ENCODE results near the gene ZNF597.
A peak's percentile ranks its signal among the peaks of the same experiment; 100 is the strongest.

The ZNF597 gene, protein sequence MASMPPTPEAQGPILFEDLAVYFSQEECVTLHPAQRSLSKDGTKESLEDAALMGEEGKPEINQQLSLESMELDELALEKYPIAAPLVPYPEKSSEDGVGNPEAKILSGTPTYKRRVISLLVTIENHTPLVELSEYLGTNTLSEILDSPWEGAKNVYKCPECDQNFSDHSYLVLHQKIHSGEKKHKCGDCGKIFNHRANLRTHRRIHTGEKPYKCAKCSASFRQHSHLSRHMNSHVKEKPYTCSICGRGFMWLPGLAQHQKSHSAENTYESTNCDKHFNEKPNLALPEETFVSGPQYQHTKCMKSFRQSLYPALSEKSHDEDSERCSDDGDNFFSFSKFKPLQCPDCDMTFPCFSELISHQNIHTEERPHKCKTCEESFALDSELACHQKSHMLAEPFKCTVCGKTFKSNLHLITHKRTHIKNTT

DNA sequence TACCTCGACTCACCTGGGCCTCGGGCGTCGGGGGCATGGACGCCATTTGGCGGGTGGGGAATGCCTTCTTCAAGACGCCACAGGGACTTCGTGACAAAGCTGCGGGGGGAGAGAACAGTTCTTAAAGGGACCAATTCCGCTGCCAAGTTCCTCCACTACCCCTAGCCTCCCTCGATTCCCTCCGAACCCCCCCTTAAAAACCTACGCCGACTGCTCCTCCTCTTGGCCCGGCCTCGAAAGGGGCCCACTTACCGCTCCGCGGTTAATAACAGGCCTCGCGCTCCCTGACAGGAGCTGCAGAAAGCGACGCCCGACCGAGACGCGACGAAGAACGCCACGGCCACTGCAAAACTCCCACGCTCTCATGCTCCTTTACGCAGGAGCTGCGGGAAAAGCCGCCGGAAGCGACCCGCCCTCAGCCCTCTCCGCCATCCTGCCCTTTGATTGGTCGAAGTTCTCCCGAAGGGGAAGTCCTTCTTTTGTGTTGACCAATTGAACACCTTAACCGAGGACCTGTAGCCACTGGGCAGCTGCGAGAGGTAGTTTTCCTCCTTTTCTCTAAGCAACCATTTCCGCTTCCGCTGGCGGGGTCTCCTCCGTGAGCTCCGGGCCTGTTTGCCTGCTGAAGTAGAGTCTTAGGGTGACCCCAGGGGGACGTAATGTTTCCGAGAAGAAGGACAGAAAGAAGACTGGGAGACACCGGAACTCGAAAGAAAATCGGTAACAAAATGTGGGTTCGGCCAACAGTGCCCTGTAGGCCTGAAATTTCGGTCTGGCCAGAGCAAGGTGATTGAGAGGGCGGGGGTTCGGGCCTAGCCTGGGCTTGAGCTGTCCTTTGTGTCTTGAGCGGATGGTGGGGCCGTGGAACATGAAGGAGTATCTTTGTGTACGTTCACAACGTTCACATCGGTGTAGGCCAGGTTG, at the start of gene ZNF597, which contains the start of gene NAA60:
TSS of gene ZNF597 (minus strand) at position 397 of the 924 bp plus-strand sequence. CDS start at position 46, 351 bp downstream.
TSS of gene NAA60 (plus strand) at position 573 of the 924 bp plus-strand sequence. CDS start 32,548 bp downstream, outside the sequence.
- H3K4me3 Mint-ChIP-seq = peak within 1 kb of the TSS; percentile 98
- H3K36me3 Mint-ChIP-seq = peaks cover 11% of the 10 kb centered on the region
- H3K27ac Mint-ChIP-seq = peak within 1 kb of the TSS; percentile 95
- H3K27me3 Mint-ChIP-seq = no peaks in the 10 kb centered on the region
- peaks cover 5% of the 10 kb centered on the region for H3K9me3 Mint-ChIP-seq (ENCODE audit: low read depth)
- peaks cover 44% of the 10 kb centered on the region for H3K4me1 Mint-ChIP-seq (ENCODE audit: low read depth)

DNA sequence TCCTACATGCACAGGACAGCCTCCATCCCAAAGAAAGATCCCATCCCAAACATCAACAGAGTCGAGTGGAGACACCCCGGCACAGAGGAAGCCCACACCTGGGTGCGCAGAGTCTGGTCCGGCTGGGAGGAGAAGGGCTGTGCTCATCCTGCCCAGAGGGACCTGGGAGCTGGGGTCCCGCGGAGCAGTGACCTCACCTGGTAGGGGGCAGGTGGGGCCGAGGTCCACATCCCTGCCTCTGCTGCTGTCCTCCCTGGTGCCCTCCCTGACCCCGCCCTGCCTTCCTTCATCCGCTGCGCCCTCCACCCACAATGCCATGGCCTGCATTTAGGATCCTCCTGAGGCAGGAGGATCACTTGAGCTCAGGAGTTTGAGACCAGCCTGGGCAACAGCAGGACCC, 49.1 kb upstream of the ZNF597 start:
- H3K4me1 Mint-ChIP-seq (ENCODE audit: low read depth) = peaks cover 4% of the 10 kb centered on the region
- no peak overlapping the region for H3K4me3 Mint-ChIP-seq
- H3K9me3 Mint-ChIP-seq (ENCODE audit: low read depth) = no peaks in the 10 kb centered on the region
- H3K36me3 Mint-ChIP-seq = no peaks in the 10 kb centered on the region
- no peak overlapping the region for H3K27ac Mint-ChIP-seq
- H3K27me3 Mint-ChIP-seq = no peaks in the 10 kb centered on the region

DNA sequence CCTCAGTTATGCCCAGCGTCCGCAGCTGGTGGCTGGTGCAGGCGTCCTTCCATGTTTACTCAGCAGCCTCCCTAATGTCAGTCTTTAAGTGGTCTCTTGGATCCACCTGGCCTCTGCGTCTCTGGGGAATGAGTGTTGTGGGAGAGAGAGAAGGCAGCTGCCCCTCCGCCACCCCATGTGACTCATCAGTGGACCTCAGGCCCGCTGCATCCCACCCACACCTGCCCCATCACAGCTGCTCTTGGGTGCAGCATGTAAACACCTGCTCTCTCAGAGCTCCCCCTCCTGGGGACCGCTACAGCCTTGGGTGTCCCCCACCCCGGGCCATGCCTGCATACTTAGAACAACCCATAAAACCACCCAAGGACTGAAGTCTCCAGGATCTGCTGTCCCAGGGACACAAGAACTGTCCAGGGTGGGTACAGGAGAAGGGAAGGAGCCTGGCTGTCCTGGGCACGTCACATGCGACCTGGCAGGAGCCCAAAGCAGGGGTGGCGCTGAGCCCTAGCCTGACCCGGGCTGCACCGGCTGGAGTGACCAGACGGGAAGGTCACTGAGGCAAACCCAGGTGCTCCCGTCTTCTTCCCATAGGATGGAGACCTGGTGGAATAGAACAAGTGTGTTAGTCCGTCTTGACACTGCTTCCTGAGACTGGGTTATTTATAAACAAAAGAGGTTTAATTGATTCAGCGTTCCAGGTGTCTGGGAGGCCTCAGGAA, 47.8 kb upstream of the ZNF597 start:
- Mint-ChIP-seq H3K36me3 (no peaks in the 10 kb centered on the region), H3K9me3 (ENCODE audit: low read depth) (no peaks in the 10 kb centered on the region), H3K4me3 (no peak overlapping the region), H3K27me3 (no peaks in the 10 kb centered on the region), H3K4me1 (ENCODE audit: low read depth) (peaks cover 4% of the 10 kb centered on the region), H3K27ac (no peak overlapping the region)

DNA sequence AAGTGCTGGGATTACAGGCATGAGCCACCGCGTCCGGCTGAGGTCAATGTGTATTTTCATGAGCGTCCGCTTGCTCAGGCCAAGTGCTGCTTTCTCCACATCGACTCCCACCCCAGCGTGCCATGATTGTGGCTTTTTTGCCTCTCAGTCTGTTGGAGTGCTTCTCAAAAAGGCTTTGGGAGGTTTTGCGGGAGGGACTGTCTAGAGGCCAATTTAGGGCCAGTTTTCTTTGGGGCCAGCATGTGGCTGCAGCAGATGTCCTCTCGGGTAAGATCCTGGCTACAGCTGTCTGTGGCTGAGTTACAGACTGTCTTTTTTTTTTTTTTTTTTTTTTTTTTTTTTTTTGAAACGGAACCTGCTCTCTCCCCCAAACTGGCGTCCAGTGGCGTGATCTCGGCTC, 45.5 kb upstream of the ZNF597 start:
- Mint-ChIP-seq H3K9me3 (ENCODE audit: low read depth) (no peaks in the 10 kb centered on the region), H3K27ac (no peak overlapping the region), H3K4me3 (no peak overlapping the region), H3K4me1 (ENCODE audit: low read depth) (peaks cover 4% of the 10 kb centered on the region), H3K27me3 (no peaks in the 10 kb centered on the region), H3K36me3 (no peaks in the 10 kb centered on the region)

DNA sequence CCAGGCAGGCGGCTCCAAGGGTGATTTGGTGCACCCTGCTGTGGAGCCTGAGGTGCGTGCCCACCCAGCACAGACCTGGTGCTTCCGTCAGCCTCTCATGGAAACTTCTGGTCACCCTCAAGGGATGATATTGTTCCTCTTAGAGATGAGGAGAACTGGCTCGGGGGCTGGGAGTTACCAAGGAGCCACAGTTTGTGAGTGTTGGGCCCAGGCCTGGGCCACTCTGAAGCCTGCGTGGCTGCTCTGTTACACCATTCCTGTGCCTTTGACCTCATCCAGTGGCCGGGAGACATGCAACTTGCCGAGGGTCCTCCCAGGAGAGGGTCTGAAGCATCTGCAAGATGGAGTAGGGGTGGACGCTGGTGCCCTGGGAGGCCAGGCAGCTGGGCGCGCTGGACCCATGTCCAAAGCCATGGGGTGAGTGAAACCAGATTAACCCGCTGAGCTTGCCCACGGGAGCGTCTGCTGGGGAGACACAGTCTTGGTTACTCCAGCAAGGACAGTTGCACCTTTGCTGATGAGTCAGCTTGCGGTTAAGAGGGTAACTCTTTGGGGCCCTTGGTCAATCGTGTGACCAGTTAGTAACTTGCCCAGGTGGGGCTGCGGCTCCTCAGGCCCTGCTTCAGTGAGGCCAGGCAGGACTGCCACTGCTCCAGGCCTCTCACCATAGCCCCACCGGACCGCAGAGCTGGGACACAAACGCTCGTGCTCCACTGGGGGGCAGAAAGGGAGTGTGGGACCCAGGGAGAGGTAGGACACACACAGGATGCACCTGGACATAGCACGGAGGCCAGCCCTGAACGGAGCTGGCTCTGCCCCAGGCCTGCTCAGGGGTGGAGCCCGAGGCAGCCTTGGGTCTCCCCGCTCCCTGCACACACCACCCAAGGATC, 44.5 kb upstream of the ZNF597 start:
- Mint-ChIP-seq H3K9me3 (ENCODE audit: low read depth) (no peaks in the 10 kb centered on the region), H3K4me1 (ENCODE audit: low read depth) (peaks cover 4% of the 10 kb centered on the region), H3K4me3 (no peak overlapping the region), H3K36me3 (peaks cover under 1% of the 10 kb centered on the region), H3K27me3 (no peaks in the 10 kb centered on the region), H3K27ac (no peak overlapping the region)

DNA sequence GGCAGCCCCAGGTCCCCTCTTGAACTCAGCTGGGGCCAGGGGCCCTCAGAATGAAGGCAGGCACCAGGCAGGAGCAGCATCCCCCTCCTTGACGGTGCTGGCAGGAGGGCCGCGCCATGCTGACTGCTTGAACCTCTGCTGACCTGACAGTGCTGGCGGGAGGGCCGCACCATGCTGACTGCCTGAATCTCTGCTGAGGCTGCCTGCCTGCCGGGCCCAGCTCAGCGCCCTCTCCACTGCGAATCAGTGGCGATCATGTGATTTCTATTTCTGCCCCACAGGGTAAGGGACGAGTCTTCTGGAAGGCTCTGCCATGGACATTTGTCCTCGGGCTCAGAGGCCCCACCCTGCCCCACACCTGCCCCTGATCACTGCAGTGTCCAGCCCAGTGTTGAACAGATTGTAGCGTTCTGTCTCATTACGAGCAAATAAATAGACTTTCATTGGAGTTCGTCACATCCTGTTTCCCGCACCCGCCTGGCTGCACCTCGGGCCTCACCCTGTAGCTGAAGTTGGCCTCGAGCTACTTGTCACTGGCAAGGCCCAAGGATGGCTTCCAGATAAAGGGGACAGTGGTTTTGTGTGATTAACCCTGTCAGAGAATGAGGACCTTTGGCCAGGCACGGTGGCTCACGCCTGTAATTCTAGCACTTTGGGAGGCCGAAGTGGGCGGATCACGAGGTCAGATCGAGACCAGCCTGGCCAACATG, 43.4 kb upstream of the ZNF597 start:
- Mint-ChIP-seq H3K4me1 (ENCODE audit: low read depth) (peaks cover 1% of the 10 kb centered on the region), H3K9me3 (ENCODE audit: low read depth) (no peaks in the 10 kb centered on the region), H3K36me3 (peaks cover 2% of the 10 kb centered on the region), H3K27me3 (no peaks in the 10 kb centered on the region), H3K4me3 (no peak overlapping the region), H3K27ac (no peak overlapping the region)

DNA sequence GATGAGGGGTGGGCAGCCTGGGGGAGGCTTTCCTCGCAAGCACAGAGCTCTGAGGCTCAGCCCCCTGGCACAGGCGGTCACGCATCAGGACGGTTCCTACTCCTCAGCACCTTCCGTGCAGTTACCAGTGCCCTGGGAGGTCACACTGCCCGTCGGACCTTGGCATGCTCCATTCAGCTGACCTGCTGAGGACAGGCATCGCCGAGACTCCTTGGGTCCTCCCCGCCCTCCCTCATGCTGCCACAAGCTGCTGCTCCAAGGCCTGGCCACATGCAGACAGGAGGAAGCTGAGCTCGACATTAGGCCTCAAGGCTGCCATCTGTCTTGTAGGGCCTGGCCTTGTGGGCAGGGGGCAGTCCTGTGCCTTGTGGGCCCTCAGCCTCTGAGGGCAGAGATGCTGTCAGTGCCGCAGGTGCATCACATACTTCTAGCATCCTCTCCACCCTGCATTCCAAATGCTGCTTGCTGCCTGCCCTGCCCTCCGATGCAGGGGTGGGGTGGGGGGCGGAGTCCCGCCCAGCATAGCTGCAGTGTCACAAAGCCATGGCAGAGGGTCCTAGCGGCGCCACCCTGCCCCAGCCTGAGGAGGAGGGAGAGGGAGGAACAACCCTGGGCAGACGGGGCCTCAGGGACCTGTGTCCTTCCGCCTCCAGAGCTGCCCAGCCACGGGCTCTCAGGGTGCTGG, 42.7 kb upstream of the ZNF597 start:
- no peak overlapping the region for H3K27ac Mint-ChIP-seq
- H3K4me3 Mint-ChIP-seq = no peak overlapping the region
- no peaks in the 10 kb centered on the region for H3K9me3 Mint-ChIP-seq (ENCODE audit: low read depth)
- H3K36me3 Mint-ChIP-seq = peaks cover 2% of the 10 kb centered on the region
- no peaks in the 10 kb centered on the region for H3K27me3 Mint-ChIP-seq
- no peaks in the 10 kb centered on the region for H3K4me1 Mint-ChIP-seq (ENCODE audit: low read depth)

DNA sequence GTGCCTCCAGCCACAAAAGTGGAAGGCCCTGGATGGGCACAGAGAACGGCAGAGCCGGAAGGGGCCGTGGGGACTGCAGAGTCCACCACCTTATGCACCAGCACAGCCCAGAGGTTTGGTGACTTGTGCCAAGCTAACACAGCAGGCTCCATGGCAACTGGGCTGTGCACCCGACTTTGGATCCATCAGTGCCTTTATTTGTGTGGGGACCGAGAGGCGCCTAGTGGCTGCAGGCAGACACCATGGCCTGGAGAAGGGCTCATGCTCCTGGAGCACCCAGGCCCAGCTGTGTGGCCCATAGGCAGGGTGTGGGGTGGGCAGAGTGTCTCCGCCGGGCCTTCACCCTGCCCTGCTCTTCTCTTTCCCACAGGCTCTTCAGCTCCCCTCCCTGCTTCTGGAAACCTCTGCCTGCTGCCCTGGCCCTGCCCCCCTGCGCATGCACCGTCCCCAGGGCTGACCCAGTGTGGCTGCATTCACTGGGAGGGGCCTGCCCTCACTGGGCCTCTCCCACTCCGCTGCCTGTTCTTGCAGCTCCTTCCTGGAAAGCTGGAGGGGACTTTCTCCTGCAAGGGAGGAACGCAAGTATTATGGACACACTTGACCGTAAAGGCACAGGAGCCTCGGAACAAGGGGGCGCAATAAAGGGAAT, 41.9 kb upstream of the ZNF597 start:
- Mint-ChIP-seq H3K4me1 (ENCODE audit: low read depth) (no peaks in the 10 kb centered on the region), H3K9me3 (ENCODE audit: low read depth) (no peaks in the 10 kb centered on the region), H3K27ac (no peak overlapping the region), H3K4me3 (no peak overlapping the region), H3K27me3 (no peaks in the 10 kb centered on the region), H3K36me3 (peaks cover 2% of the 10 kb centered on the region)

DNA sequence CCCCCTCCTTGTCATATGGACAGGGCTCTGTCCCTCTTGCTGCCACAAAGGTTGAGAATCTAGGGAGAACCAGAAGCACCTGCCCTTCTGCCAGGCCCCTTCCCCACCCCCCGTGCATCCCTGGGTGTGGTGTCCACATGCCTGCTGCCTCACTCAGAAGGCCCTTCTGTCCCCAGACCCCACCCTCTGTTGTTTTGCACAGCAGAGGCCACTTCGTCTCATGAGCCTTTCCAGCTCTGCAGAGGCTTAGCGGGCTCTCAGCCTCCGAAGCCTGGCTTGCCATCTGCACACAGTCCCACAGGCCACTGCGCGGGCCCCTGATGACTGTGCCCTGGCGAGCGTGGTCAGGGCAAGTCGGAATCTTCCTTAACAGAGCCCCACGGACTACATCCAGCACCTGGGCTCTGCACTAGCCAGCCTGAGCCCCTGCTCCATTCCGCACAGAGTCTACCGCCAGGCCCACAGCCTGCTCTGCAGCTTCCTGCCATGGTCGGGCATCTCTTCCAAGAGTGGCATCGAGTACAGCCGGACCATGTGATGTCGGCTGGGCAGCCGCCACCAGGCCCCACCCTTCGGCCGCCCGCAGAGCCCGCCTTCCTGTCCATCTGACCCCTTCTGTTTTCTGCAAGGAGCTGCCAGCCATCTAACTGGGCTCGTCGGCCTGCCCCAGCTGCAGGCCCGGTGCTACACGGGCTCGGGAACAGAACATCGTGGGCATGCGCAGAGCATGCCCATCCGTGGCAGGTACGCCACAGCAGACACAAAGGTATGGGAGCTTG, 41.2 kb upstream of the ZNF597 start:
- Mint-ChIP-seq H3K9me3 (ENCODE audit: low read depth) (no peaks in the 10 kb centered on the region), H3K27ac (no peak overlapping the region), H3K27me3 (no peaks in the 10 kb centered on the region), H3K36me3 (peaks cover 2% of the 10 kb centered on the region), H3K4me1 (ENCODE audit: low read depth) (peaks cover 3% of the 10 kb centered on the region), H3K4me3 (no peak overlapping the region)

DNA sequence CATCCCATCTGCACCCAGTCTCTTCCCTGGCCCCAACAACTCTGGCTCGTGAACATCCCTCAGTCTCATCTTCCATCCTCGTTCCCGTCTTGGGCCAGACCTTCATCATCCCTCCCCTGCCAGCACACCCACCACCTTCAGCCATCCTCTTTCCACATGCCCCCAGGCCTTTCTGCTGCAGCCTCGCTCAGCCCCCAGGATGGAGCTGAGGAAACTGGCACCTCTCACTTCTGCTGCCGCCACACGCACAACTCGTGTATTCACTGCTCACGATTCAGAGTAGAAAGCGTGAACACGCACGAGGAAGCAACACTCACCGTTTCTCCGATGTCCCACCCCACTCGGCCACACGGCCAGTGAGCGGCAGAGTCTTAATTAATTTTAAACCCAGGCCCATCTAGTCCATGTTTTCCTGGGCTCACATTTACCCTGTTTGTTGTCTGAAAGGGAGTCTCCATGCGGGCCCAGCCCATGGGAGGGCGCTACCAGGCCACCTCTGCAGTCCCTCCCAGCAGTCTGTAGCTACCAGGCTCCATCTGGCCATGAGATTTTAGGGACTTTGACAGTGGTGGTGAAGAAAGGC, 39.4 kb upstream of the ZNF597 start:
- peaks cover 6% of the 10 kb centered on the region for H3K4me1 Mint-ChIP-seq (ENCODE audit: low read depth)

DNA sequence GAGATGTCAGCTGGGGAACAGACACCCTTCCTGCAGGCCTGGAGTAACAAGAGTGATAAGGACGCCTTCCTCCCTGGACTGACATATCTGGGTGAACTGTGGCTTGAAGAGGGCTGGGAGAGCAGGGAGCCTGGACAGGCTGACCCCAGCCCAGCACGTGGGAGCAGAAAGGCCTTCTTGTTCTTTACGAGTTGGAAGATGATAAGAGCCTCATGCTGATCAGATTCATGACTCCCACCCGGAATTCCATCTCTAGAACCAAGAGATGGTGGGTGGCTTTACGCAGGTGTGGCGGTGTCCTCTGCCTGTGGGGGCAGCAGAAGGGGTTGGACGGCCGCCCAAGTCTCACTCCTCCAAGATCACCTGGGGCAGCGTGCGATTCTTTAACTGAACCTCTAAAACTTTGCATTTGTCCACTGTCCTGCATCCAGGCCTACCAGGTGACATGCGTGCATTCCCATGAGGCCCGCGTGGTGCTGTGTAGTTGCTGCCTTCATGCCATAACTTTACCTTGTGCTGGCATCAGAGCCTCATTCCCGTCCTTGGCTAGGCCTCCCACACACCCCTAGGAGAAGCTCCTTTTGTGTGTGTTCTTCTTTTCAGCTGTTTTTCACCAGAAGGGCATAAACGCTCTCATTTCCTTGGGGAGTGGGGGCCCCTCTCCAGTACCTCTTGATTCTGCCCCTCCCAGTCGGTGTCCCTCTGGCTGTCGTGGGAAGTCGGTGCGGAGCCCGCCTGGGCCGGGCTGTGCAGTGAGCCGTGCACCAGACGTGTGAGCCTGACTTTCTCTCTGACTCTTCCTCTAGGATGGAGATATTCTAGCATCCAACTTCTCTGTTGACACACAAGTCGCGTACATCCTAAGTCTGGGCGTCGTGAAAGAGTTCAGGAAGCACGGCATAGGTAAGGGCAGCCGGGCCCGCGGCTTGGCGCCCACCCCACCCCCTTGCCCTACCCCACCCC, 38.7 kb upstream of the ZNF597 start:
- Mint-ChIP-seq H3K4me3 (no peak overlapping the region), H3K36me3 (peaks cover 2% of the 10 kb centered on the region), H3K27ac (no peak overlapping the region), H3K27me3 (no peaks in the 10 kb centered on the region), H3K9me3 (ENCODE audit: low read depth) (no peaks in the 10 kb centered on the region), H3K4me1 (ENCODE audit: low read depth) (peaks cover 6% of the 10 kb centered on the region)

More for the DNA sequence above, 39.4 kb upstream of the ZNF597 start:
- Mint-ChIP-seq H3K27me3 (no peaks in the 10 kb centered on the region), H3K4me3 (no peak overlapping the region), H3K9me3 (ENCODE audit: low read depth) (no peaks in the 10 kb centered on the region), H3K27ac (peak overlapping the region; percentile 43), H3K36me3 (peaks cover 2% of the 10 kb centered on the region)

All from activated naive CD8-positive, alpha-beta T cell (primary cell).